SW480 (cell line): ENCODE results near the gene ARHGAP8.
"Not testable (repeated sequence)": the region's sequence is repeated elsewhere in the genome, so short reads cannot be mapped to it uniquely, and the experiment has no call there.

Source experiments
- DNase-seq: peaks from one replicate; pipeline ENCODE4 v3.0.0-alpha.2; 2016; ENCODE audit warnings: low spot score

ARHGAP8 gene

DNA sequence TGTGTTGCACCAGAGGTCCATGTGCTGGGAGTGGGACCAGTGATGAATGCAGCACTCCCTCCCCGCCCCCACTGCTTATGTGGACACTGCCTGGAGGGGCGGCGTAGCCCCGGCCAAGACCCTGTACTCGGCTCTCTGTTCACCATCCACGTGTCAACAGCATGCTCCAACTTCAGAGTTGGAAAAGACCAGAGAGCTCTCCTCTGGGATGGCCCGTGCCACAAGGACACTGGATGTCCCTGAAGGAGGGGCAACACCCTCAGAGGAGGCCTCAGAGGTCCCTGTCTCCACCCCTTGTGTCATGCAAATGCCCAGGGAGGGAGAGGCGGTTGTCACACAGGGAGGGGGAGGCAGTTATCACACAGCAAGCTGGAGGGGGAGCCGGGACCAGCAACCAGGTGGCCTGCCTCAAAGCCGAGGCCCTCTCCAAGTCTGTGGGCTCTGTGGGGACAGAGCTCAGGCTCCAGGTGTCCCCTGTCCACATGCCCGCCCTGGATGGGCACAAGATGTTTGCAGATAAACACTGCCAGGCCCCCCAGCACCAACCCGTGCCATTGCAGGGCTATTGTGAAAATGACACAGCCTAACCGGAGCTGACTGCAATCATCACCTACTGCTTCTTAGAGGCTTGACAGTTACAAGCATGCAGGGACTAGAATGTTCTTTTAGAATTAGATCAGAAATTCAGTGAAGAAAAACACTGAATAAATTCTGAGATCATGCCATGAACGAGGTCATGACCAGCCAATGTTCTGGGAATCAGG is 136.3 kb downstream of the ARHGAP8 start:
- no peak for DNase-seq

- no peak for DNase-seq
Observed at GRCh38 chr22:44889255-44889878, 137.0 kb downstream of the ARHGAP8 start.

DNA sequence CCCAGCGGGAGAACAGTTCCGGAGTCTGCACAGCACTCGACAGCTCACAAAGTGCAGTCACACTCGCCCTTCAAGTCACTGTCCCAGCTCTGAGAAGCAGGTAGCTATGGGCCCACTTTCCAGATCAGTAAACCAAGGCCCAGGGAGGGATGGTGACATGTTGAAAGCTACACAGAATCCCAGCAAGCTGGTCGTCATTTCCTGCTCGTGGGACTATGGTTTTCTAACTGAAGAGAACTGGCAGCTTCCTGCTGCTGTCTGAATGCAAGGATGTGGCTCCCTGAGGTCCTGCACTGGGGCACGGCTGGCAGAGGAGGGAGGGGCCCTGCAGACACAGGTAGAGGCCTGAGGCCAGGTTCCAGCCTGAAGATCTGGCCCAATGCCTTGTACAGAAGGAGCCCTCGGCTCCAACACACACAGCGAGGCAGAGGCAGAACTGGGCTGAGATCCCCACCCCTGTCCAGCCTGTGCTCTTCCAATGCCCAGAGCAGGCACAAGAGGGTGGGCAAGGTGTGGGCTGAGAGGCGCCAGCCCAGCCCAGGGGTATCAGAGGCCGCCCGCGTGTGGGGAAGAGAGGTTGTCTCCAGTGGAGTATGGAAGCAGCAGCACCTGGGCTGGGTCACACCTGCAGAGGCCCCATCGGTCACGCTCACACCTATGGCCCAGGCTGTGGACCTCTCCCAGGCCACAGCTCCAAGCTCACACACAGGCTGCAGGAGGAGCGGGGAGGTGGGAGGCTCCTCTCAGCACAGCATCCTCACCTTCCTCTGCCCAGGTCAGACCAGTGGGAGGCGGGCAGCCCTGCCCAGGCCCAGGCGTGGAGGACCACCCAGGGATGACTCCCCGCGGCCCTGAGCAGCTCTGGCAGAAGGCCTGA is 138.3 kb downstream of the ARHGAP8 start:
- DNase-seq, result no peak

DNA sequence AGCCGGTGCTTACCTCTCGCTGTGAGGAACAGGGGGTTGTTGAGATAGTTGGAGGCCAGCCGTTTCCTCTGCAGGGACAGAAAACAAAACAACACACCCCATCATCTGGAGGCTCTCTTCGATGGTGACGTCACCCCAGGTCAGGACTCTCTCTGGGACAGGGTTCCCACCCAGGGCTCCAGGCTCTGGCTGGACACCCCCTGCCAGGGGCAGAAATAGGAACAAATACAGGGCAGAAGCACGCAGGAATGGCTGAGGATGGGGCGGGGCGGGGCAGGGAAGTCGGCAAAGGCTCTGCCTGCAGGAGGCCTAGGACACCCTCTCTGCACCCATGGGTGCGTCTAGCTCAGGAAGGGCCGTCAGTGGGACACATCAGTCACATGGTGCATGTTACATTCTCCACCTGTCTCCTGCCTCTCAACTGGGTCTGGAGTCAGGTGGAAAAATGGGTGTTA is 138.9 kb downstream of the ARHGAP8 start:
- no peak for DNase-seq

GRCh38 chr22:44891791-44892190 is 139.4 kb downstream of the ARHGAP8 start:
- DNase-seq, result no peak

- no peak for DNase-seq
Observed at GRCh38 chr22:44892243-44892642, 139.9 kb downstream of the ARHGAP8 start.

DNA sequence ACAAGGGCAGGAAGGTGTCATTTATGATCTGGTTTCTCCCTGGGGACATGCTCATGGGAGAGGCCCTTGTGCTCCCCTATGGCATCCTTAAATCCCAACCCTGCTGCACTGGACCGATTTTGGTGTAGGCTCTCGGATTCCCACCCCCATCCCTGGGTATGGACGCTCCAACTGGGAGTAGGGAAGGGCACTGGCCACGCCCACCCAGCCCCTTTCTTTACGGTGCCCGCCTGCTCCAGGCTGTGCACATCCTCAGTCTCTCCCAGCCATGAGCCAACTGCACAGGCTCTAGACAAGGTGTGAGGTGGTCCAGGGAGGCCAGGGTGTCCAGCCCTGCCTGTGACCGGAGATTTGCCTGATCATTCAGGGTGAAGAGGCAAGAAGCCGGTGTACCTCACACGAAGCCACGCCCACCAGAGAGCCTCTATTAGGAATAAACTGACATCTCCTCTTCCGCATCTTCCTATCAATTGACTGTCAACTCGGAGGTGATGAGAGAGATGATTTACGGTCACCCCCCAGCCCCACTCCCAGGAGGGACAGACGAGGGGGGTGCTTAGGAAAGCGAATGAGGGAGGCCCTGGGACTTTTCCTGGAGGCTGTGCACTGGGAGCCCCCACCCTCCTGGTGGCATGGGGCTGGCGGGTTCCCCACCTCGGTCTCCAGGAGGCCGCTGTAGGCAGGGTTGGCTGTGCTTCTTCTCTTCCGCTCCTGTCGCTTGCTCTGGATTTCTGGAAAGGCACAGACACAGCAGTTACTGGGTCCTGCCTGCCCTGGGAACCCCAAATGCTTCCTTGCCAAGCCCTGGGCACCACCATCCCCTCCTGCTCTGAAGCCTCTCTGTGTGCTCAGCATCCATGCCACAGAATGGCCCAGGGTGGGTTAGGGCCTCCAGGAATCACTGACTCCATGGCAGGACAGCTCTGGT is 140.7 kb downstream of the ARHGAP8 start:
- no peak for DNase-seq

- DNase-seq, result no peak
Observed at GRCh38 chr22:44893731-44894080, 141.3 kb downstream of the ARHGAP8 start.

DNA sequence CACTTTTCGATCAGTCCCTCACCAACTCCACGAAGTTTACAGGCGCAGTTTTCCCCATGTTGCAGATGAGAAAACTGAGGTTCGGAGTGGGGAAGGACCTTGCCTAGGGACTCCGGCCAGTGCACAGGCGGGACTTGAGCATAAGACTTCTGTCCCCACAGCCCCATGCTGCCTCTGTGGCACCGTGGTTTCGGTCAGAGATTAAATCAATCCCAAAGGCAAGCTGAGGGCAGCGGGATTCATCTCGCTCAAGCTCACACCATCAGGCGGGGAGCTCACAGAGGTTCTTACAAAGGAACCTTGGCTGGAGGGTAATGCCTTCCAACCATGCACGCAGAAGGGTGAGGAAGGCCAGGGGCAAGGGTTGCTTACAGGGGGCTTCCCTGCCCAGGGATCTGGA is 141.9 kb downstream of the ARHGAP8 start:
- no peak for DNase-seq

DNA sequence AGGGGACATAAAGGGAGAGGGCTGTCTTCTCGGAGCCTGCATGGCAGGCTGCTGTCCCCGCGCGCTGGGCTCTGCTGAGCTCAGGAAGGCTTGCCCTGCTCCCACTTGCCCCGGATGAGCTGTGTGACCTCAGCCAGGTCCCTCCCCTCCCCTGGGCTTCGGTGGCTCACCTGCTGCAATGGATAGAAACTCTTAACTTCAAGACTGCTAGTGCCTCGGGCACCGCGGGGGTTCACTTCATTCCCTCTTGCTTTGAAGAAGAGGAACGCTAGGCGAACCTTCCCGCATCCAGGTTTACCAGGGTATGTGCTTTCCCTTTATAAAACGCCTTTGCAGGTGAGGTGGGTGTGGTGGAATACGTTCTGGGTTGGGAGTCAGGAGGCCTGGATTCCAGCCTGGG is 142.4 kb downstream of the ARHGAP8 start:
- DNase-seq, result no peak

DNA sequence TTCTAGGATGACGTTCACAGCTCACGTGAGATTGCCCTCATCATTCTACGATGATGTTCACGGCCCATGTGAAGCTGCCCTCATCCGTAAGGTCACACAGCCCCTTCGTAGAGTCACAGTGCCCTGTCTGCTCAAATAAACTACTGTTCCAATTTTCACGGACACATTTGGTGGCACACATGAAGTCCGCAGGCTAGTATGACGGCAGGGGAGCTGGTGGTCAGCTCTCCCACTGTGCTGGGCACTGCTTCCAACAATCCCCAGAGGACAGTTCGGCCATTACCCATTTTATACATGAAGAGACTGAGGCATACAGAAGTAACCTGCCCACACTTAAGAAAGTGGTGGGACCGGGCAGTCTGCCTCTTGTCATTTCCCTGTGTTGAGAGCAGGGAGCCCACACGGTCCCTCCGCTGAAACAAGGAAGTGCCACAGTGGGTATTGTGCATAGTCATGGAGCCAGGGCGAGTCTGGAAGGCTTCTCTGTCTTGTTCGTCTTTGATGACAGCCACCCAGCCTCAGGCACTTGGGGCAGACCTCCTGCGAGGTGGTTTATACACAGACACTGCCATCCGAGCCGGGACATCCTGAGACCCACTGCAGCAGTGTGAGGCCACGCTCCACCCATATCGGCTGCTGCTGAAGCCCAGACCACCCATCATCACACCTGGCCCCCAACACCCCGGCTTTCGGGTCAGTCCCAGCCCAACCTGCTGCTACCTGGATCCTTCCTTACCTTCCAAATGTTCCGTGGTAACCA is 143.1 kb downstream of the ARHGAP8 start:
- no peak for DNase-seq

DNA sequence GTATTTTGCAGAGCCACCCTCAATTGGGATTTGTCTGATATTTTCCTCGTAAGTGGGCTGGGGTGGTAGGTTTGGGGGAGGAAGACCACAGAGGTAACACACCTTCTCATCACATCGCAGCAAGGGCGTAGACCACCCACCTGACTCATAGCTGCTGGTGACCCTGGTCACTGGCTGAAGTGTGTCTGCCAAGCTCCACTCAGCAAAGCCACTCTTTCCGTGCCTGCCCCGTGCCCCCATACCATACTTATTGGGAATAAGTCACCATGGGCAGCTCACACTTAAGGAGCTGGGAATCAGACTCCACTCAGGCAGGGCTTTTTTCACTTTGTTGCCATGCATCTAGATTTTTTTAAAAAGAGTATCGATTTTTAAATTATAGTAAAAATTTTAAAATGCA is 145.9 kb downstream of the ARHGAP8 start:
- DNase-seq, result no peak

DNA sequence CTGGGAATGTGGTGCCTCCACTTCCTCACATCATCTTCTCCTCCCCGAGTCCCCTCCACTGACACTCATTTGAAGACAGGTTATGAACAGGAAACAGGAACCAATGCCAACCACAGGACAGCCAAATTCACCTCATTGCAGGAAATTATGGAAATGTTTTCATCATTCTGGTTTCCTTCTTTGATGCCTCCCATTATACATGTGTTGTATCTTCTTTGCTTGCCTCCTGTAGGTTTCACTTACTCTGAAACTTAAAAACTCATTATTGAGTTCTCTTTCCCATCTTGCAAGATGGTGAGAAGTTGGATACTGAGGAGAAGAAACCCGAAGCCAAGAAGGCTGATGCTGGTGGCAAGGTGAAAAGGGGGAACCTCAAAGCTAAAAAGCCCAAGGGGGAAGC is 148.9 kb downstream of the ARHGAP8 start:
- DNase-seq, result no peak

GRCh38 chr22:44903164-44903563 is 150.8 kb downstream of the ARHGAP8 start:
- not testable (repeated sequence) for DNase-seq

DNA sequence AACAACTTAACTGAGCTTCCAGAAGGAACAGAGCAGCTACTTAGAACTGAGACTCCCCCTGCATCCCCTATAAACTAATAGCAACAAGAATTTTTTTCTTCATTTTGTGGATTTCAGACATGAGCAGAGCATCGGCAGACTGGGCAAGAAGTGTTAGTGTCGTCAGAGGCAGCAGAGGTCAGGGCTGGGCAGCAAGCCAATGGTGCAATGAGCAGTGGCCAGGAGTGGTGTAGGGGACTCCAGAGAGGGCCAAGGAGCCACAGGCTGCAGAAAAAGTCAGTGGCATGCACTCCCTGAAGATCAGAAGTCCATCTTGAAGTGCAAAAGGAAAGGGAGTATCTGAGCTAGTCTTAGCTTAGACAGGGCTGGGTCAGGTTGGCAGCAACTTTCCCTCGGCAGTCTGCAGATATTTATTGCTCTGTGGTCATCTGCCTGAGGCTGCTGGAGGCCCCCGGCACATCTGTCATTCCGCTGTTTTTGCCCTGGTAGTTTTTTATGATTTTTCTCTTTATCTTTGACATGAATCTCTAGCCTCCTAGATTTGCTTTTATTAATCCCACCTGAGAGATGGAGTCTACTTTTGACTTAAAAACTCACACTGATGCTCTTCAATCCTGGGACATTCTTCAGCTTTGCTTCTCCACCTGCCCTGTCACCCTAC is 152.2 kb downstream of the ARHGAP8 start:
- not testable (repeated sequence) for DNase-seq

DNA sequence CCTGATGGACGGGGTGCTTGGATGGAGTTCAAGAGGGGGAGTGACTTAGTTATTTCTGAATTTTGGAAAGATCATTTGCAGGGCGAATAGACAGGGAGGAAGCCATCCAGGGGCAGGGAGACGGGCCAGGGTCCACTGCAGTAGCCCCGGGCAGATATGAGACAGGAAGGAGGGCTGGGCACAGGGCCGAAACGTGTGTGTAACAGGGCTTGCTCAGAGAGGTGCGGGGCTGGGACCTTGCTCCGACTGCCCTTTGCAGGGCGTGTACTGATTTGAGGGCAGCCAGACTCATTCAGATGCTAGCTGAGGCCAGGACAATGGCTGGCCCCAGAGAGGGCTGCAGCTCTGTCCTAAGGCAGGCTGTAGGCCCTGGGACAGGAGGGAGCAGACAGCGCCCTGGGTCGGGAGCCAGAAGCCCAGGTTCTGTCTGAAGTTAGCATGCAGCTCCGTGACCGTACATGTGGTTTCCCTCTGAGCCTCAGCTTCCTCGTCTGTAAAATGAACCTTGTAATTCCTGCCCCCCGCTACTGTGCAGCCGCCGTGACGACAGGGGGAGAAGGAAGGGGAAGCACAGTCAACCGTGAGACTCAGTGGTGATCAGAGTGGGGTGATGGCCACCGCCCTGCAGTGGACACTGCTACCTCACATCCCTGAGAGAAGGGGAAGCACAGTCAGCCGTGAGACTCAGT is 154.0 kb downstream of the ARHGAP8 start:
- DNase-seq, result no peak

DNA sequence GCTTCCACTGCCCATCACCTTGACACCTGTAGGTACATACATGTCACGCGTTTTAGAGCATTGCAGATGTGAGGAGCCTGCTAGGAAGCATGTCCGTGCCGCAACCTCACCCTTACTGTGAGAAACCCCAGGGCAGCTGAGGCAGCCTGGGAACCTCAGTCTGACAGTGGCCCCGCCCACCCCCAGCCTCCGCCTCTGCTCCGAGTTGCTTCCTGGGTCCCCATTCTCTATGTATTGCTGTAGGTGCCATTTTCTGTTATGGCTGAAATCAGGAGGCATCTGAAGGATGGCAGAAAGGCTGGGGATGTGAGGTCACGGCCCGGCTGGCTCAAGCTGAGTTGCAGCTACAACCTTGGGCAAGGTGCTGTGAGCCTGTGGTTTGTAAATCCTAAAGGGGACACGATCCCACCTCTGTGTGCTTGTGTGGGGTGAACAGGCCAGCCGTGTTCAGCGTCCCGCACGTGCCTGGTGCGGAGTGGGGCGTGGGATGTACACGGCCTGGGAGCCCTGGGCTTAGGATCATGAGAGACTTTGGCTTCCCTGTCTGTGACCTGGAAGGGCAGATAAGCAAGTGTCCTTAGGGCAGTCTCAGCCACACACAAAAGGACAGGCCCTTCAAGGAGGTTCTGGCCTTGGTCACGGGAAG is 154.7 kb downstream of the ARHGAP8 start:
- DNase-seq, result no peak

DNA sequence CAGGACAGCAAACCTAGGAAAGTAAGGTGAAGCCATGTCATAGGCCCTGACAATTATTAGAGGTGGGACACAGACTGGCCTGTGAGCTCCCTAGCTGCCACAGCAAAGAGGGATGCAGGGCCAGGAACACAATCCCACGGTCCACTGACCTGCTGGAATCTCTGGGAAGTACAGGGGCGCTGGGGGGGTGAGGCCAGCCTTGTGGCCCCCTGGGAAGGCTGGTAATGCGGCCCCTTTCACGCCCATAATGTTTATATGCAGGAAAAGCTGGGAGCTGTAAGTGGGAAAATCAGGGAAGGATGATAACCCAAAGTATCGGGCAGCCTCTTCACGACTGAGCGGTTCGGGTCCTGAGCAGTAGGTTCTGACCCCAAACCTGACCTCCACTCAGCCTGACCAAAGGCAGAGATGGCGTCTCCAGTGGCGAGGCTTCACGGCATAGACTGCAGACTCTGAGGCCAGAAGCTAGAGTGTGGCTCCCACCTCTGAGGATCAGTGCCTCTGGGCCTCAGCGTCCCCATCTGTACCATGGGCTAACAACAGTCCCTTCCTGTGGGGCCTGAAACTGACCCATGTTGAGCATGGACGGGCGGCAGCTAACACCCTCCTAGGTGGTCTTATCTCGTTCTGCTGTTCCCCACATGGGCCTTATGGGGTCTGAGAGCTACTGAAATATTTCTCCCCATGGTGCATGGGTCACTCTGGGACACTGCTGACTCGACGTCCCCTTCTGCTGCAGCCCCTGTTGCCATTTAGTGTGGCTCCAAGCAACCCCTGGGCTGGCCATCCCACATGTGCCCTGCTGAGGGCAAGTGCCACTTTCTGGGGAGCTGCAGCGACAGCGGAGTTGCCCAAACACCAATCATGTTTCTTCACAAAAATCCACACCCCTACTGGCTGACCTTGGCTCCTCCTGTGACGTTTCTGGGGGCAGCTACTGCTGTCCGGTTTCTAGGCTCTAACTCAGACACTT is 155.7 kb downstream of the ARHGAP8 start:
- DNase-seq, result no peak
